ENCODE results near the gene FYN. TPM values are rescaled to one million over a fixed set of nuclear protein-coding genes. Genes with fewer than 3 reads are reported as not detected.

The FYN gene
- total RNA-seq, 1 donor from 2014 or later = 165 TPM

DNA sequence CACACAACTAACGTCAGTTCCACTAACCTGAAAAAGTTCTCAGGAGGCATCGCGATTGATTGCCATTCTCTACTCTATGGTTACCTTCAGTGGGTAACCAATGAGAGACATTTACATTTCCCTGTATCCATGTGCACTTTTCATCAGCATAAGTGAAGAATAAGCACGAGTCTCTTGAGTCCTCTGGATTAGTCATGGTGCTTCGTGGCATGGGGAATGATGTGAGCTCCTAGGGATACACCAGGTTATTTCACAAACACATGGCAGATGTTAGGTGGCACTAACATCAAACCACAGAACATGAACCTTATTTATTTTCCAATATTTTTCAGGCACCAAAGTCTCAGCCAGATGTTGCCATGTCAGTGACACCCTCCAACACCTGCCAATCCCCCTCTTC is 64.0 kb downstream of the FYN start:
- DNase-seq (ENCODE audit: low read depth) = no peak

DNA sequence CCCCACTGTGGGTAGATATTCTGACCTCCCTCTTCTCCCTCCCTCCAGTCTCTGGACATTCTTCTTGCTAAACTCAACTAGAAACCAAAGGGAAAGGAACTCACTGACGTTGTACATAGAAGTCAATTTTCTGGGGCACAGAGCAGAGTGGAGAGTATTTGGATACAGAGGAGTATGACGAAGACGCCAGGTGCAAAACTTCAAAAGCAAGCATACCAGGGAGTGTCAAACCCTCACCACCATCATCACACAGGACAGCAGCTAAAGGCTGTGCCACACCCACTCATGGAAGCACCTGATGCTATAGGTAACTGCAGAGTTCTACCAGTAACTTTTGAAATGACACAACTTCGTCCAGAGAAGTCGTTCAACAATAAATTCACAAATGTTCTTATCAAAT is 64.8 kb downstream of the FYN start:
- no peak for DNase-seq (ENCODE audit: low read depth)

DNA sequence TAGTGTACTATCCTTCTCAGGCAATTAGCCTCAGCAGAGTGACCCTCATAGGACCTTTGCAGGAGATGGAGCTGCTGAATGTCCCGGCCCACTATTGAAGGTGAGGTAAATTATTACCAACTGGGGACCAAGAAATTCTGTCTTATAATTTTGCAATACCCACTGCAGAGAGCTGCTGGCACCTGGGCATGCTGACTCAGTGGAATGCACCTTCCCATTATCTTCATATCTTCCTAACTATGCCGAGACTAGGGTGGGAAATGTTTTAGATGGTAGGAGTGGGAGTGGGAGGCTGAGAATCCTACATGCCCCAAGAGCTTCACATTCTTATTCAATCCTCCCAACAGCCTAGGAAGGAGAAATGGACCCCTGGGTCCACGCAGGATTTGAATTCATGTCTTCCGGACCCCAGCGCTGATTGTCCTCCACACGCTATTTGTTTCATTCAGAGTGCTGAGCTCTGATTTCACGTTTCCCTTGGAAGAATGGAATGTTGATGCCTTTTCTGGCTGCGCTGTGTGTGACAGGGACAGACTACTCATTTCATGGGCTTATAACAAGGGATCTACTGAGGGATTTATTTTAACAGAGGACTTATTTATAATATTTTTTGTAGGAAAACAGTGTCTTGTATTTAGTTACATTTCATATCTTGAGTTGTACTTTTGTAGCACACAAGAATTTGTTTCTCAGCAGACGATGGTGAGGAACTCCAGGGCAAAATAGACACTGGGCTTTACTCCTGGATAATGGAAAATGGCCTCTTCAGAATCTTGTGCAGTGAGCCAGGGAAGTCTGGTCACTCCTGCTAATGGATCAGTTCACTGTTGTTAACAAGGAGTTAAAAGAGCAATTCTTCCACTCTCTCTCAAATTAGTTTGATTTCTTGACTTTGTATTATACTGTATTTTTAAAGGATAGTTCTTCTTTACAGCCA is 66.4 kb downstream of the FYN start:
- DNase-seq (ENCODE audit: low read depth) = no peak

DNA sequence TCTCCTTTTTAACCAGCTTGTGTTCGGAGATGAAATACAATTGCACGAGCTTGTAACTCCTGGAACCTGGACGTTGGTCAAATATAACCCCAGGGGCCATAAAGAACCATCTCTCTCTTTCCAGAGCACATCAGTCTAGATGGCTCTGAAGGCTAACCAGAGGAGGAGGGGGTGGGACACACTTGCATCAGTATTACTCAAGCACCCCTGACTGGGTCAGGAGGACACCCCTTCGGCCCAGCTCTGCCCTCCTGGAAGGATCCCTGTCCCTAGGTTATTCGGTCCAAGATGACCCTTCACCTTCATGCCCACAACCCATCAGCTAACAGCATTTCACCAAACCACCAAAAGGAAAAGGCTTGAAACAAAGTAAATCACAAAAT is 67.1 kb downstream of the FYN start:
- no peak for DNase-seq (ENCODE audit: low read depth)

DNA sequence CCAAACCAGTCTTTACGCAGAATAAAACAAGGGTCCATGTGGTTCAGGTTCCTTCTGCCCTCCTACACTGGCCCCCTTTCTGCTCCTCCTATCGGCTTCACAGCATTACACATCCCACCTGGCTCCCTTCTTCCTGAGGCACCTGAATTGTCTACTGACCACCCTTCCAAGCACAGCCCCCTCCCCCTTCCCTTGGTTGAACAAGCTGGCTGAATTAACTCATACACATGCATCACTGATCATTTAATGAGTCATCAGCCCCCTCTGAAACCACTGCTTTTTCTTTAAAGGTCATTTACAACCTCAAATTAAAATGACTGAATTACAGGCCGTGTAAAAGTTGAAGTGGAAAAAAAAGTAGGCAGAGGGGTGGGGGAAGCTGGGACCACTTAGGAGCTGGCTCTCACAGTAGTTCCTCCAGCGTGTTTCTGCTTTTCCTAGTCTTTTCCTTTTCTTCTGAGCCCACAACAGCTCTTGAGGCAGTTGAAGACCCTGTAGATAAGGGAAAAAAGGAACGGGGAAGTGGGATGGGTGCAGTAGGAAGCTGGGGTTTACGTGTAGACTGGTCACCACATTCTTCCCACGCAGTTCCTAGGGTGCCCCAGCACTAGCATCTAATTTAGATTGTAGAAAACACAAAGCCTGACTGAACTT is 67.6 kb downstream of the FYN start:
- DNase-seq (ENCODE audit: low read depth) = no peak

DNA sequence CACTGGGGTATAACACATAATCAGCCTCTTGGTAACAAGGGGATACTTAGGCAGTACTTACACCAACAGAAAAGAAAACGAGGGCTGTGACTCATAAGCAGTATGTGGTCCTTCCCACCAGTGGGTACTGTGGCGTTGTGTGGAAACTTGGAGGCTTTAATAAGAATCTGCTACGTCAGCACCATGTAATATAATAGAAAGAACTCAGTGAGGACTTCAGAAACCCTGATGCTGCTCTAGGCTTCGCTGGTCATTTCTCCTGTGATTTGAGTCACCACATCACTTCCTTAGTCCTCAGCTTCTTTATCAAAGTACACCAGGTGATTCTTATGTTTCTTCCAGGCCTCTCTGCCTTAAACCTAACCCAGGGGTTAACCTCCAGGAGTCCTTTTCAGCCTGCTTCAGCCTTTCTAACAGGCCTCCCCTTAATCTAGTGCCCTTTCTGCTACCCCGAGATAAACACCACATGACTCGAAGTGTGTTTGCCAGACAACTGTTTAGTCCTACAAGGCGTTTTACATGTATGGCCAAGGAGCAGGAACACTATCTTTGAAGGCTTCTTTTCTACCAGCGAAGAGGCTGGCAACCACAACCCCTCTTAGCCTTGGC is 68.5 kb downstream of the FYN start:
- peak; percentile 81 for DNase-seq (ENCODE audit: low read depth)

DNA sequence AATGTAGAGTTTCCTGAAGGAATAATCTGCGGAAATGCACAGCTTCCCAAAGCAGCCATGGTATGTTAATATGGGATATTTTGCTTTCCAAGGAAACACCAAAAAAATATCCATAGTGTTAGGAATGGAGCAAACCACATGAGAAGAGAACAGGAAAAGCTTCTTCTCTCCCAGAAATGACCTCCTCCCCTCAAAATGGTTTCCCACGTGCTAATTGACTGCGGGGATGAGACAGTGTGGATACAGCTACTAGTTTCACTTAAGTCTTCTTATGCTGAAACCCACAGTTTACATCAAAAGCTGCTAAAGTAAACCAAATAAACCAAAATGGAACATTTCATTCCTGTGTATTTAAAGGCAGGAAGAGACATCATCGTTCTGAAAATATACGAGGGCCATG is 69.4 kb downstream of the FYN start:
- no peak for DNase-seq (ENCODE audit: low read depth)

DNA sequence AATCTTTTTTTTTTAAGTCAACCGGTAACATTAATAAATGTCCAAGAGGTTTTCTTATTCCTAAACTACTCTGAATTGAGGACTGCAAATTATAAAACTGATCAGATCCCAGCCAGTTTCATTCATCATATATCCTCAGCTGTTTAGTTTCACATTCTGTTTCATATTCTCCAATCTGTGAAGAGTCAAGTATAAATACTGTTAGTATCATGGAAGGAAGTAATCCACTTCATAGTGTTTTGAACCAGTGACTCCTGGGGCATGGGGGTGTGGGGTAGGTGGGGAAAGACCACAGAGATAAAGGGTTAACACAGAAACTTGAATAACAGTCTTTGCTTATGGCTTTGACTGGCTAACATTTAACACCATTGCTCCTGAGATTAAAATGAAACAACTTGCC is 69.9 kb downstream of the FYN start:
- DNase-seq (ENCODE audit: low read depth) = no peak

DNA sequence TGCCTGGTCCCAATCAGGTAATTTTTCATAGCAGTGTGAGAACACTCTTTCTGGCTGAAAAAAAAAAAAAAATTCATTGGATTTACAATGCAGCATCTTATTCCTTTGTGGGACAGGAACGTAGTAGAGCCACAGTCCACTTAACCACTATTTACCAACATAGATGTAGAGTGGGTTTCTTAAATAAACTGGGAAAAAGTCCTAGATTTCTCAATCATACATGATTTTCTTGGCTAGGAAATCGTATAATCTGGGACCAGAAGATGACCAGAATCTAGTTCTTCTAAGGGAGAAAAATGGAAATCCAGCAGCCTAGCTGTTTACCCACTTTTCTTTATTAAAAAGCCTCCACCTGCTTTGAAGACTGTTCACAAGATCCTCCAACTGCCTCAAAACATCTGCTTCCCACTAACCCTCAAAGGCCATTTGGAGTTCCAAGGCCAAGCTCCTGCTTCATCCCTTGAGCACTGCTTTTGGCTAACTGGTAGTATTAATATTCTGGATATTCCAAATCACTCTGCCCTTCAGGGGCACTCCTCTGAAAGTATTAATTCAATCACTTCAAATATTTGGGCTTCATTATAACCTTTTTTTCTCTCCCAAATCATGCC is 70.4 kb downstream of the FYN start:
- no peak for DNase-seq (ENCODE audit: low read depth)

DNA sequence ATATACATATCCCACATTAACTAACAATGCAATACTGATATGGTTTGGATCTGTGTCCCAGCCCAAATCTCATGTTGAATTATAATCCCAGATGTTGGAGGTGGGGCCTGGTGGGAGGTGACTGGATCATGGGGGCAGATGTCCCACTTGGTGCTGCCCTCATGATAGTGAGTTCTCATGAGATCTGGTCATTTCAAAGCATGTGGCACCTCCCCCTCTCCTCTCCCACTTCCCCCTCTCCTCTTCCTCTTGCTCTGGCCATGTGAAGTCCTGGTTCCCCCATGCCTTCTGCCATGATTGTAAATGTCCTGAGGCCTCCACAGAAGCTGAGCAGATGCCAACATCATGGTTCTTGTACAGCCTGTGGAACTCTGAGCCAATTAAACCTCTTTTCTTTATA is 71.2 kb downstream of the FYN start:
- no peak for DNase-seq (ENCODE audit: low read depth)

DNA sequence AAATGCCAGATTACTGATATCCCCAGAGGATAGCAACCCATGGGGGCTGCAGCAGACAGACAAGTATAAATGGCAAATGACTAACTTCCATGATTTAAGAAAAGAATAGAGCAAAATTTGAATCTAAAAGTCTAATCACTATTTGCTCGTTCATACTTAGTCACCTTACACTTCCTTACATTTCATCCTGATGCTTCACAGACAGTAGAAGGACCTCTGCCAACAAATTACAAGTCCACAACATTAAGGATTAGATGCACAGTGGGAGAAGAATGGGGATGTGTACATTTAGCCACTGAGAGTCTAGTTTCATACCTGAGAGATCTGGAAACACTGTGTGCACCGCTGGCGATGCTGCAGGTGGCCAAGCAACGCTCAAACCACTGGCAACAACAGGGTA is 72.4 kb downstream of the FYN start:
- no peak for DNase-seq (ENCODE audit: low read depth)

DNA sequence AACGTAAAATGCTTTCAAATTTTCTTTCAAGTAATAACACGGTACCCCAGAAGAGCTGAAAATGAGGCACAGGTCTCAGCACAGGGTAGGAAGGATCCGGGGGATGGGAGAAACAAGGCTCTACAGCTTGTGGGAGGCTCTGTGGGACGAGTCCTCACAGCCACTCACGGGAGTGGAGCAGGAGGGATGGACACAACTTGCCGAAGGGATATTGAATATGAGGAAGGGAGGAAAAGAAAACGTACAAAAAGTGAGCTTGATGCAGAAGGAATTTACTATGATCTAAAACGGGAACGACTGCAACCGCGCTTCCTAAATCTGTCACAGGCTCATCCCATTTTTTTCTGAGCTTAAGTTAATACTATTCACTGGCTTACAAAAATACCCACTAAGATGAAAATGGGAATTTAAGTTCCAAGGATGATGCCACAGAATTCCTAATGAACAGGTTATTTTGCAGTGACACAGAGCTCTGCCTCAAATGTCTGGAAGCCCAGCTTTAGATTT is 72.9 kb downstream of the FYN start:
- DNase-seq (ENCODE audit: low read depth) = no peak

DNA sequence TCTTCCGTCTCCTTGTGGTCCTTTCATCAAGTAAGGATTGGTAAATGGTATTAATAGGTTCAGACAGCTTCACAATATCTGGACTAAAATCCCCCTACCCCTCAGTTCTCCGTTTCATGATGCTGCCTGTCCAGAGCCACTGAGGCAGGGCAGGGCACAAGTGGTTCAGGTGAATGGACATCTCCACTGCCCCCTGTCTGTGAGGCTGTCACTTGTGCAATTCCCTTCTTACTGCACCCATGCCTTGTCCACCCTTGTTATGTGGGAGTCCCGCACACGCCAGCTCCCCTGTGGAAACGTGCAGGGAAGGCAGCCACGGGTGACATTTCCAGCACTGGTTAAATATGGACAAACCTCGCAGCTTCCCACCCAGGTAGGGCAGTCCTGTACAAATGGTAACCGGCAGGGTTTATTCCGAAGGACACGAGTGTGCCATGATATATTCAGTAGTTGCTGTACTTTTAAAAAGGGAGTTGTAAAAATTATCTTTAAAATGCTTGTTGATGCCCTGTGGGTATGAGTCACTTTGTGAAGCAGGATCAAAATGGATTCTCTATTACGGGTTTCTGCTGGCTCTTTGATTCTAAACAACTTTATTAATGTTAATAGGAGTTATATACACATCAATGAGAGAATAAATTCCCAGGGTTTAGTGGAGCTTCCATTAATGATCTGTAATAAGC is 73.5 kb downstream of the FYN start:
- DNase-seq (ENCODE audit: low read depth) = no peak

DNA sequence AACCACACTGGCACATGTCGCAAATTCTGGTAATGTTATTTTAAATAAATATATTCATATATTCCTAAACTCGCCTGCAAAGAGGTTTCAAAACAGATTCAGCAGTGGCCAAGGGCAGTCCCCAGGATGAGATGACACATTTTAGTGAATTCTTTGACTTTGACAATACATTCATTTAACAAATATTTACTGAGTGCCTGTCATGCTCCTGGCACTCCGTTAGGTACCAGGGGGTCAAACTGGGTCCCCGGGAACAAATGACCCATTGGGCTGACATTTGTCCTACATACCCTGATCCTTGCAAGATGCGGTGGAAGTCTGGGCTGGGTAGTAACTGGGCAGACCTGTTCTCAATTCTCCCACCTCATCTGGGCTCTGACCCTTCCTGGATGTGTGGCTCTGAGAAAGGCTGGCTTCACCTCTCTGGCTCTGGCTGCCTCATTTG is 74.9 kb downstream of the FYN start:
- no peak for DNase-seq (ENCODE audit: low read depth)

DNA sequence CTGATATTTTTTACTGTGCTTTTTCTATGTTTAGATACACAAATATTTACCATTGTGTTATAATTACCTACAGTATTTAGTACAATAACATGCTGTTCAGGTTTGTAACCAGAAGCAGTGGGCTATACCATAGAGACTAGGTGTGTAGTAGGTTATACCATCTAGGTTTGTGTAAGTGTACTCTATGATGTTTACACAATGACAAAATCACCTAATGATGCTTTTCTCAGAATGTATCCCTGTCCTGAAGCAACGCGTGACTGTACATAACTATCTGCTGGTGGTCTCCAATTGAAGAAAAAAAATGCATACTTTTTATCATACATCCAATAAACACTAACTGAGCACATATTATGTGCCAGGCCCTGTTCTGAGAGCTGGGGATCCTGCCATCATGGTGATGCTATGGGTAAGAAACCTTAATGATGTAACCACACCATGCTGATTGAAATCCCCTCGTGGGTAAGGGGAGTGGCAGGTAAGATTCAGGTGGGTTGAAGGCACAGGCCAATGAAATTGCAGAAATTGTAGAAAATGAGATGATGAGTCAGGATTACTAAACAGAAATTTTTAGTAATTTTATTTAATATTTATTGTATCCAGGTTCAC is 76.8 kb downstream of the FYN start:
- DNase-seq (ENCODE audit: low read depth) = no peak

DNA sequence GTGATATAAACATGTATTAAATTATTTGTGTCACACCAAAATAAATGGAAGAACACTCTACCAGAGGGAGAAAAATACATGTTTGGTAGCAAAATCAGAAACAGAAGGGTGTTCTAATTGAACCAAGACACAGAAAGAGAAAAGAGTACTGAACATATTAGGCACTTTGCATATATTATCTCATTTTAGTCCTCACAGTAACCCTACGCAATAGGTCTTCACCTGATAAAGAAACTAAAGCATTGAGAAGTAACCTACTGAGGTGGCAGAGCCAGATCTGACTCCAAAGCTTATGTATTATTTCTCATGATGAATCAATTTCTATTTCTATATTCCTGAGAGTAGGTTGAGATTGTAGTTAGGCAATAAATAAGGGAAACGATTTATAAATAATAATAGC is 77.7 kb downstream of the FYN start:
- DNase-seq (ENCODE audit: low read depth) = no peak

DNA sequence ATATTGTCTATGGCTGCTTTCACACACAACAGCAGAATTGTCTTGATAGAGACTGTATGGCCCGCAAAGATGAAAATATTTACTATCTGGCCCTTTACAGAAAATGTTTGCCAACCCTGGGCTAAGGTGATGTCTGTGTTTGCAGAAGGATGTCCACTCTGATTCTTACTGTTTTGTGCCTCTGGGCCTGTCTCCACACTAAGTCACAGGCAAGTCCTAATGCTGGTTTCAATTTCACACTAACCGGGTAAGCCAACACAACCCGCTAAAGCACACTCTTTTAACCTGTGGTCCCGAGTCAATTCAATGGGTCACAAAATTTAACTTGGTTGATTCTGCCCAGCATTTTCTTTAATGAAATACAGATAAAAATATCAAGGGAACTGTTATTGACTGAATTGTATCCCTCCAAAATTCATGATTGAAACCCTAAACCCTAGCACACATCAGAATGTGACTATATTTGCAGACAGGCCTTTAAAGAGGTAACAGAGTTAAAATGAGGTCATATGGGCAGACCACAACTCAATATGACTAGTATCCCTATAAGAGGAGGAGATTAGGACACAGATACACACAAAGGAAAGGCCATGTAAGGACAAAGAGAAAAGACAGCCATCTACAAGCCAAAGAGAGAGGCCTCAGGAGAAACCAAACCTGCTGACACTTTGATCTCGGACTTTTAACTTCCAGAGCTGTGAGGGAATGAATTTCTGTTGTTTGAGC is 78.4 kb downstream of the FYN start:
- no peak for DNase-seq (ENCODE audit: low read depth)

DNA sequence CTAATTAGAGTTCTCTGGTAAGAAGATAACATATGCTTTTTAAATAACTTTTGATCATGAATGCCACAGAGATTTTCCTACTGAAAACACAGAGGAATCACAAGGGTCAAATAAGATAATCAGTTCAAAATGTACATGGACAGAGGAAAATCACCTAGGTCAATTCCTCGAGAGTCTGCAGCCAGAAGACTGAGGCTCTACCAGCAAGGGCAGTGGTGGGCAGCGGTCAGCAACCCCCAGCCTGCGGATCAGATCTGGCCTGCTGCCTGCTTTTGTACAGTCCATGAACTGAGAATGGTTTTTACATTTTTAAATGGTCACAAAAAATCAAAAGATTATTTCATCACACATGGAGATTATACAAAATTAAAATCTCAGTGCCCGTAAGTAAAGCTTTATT is 79.0 kb downstream of the FYN start:
- no peak for DNase-seq (ENCODE audit: low read depth)

DNA sequence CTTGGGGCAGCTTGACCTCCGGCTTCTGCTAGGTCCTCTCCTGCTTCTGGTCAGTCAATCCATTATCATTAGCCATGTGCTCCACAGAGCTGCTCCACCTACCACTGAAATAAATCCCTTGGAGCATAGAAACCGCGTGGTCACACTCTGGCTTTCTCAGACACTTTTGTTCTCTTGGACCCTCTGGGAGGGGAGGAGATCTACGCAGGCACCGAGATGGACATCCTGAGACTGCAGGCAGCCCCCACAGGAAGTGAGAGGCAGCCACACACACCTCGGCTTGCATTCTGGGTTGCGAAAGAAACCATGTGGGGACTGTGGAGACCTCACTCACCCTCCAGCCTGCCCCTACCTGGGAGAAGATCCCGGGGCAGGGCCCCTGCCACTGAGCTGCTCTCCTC is 79.5 kb downstream of the FYN start:
- no peak for DNase-seq (ENCODE audit: low read depth)

Measured in myocyte (in vitro differentiated cells).